Measurements from ENCODE around the gene NECTIN2.

GRCh38 chr19:44912854-44913253, 66.8 kb downstream of the NECTIN2 start:
- no peak for TF ChIP-seq EP300 (IDR thresholded peaks at IDR 0.05)
- TF ChIP-seq POLR2A (IDR thresholded peaks at IDR 0.05) = no peak
